Hepatocyte (in vitro differentiated cells): ENCODE measurements around the gene HOXA1. TPM values are rescaled to one million over a fixed set of nuclear protein-coding genes. Genes with fewer than 3 reads are reported as not detected.

Experiments used
- DNase-seq: peaks from one replicate; pipeline ENCODE4 v3.0.0-alpha.2; 2016; ENCODE audit warnings: low spot score
- H2AFZ ChIP-seq: fragments of 200-600 bp; sonication (generic); 2 replicates; pipeline ENCODE4 v1.6.0; 2016; ENCODE audit warnings: antibody characterized with exemption, mild to moderate bottlenecking
- H3K27ac ChIP-seq: fragments of 200-600 bp; sonication (generic); 2 replicates; pipeline ENCODE4 v1.5.1; 2016; ENCODE audit warnings: mild to moderate bottlenecking
- H3K27me3 ChIP-seq: fragments of 200-600 bp; sonication (generic); 2 replicates; pipeline ENCODE4 v1.6.1; 2016
- H3K36me3 ChIP-seq: fragments of 200-600 bp; sonication (generic); replicated peaks from 2 replicates; pipeline ENCODE4 v1.5.1; 2016; ENCODE audit warnings: low read depth; ENCODE audit not compliant: insufficient read depth
- H3K4me1 ChIP-seq: fragments of 200-600 bp; sonication (generic); 2 replicates; pipeline ENCODE4 v1.5.1; 2016; ENCODE audit warnings: mild to moderate bottlenecking, moderate library complexity; ENCODE audit not compliant: insufficient read depth
- H3K4me2 ChIP-seq: fragments of 200-600 bp; sonication (generic); 2 replicates; pipeline ENCODE4 v1.6.0; 2016
- H3K4me3 ChIP-seq: fragments of 200-600 bp; sonication (generic); 2 replicates; pipeline ENCODE4 v1.5.1; 2016; ENCODE audit warnings: mild to moderate bottlenecking
- H3K79me2 ChIP-seq: fragments of 200-600 bp; sonication (generic); 2 replicates; pipeline ENCODE4 v1.6.0; 2017; ENCODE audit warnings: mild to moderate bottlenecking
- H3K9me2 ChIP-seq: fragments of 200-600 bp; sonication (generic); replicated peaks from 2 replicates; pipeline ENCODE4 v1.6.0; 2017; ENCODE audit warnings: mild to moderate bottlenecking; ENCODE audit not compliant: insufficient read depth
- H3K9me3 ChIP-seq: fragments of 200-600 bp; sonication (generic); 2 replicates; pipeline ENCODE4 v1.5.1; 2016; ENCODE audit warnings: low read depth, mild to moderate bottlenecking
- H4K20me1 ChIP-seq: fragments of 200-600 bp; sonication (generic); 2 replicates; pipeline ENCODE4 v1.6.0; 2016; ENCODE audit warnings: mild to moderate bottlenecking; ENCODE audit not compliant: insufficient read depth, poor library complexity, severe bottlenecking
- EZH2 ChIP-seq: fragments of 200-600 bp; sonication (generic); IDR thresholded peaks from 2 replicates; pipeline ENCODE4 v1.6.1; 2016; ENCODE audit warnings: antibody characterized with exemption, mild to moderate bottlenecking, borderline replicate concordance
- EZH2phosphoT487 ChIP-seq: fragments of 200-600 bp; sonication (generic); IDR thresholded peaks from one replicate; pipeline ENCODE4 v1.6.1; 2018; ENCODE audit warnings: antibody characterized with exemption, mild to moderate bottlenecking, low read depth, moderate library complexity; ENCODE audit not compliant: unreplicated experiment, severe bottlenecking
- WGBS: methylation state at CpG from one replicate; pipeline ENCODE4 v1.1.6; 2016; ENCODE audit warnings: low lambda C conversion rate; ENCODE audit errors: missing lambda C conversion rate; 5-methylcytosine and 5-hydroxymethylcytosine counted together
- polyA plus RNA-seq: library from polyadenylated mRNA; unstranded; fragments of >200 nt; fragmentation: Nextera tagmentation; extraction: Ambion mirVana; gene quantifications from 2 replicates; pipeline ENCODE4 v1.2.1, GENCODE V29; 2016
- total RNA-seq: library from RNA; depleted of rRNA; stranded (reverse); fragments of >200 nt; gene quantifications from 2 replicates; pipeline ENCODE4 v1.2.3, GENCODE V29; 2014
- TF ChIP-seq, protein P1 (sequence below): fragments of 200-600 bp; sonication (generic); IDR thresholded peaks from 2 replicates; pipeline ENCODE4 v1.5.1; 2016; ENCODE audit warnings: antibody characterized with exemption, mild to moderate bottlenecking; ENCODE audit not compliant: poor library complexity

Gene HOXA1
- total and polyA plus RNA-seq, 2 experiments from 2014 or later, result 0.25 to 0.30 TPM

DNA sequence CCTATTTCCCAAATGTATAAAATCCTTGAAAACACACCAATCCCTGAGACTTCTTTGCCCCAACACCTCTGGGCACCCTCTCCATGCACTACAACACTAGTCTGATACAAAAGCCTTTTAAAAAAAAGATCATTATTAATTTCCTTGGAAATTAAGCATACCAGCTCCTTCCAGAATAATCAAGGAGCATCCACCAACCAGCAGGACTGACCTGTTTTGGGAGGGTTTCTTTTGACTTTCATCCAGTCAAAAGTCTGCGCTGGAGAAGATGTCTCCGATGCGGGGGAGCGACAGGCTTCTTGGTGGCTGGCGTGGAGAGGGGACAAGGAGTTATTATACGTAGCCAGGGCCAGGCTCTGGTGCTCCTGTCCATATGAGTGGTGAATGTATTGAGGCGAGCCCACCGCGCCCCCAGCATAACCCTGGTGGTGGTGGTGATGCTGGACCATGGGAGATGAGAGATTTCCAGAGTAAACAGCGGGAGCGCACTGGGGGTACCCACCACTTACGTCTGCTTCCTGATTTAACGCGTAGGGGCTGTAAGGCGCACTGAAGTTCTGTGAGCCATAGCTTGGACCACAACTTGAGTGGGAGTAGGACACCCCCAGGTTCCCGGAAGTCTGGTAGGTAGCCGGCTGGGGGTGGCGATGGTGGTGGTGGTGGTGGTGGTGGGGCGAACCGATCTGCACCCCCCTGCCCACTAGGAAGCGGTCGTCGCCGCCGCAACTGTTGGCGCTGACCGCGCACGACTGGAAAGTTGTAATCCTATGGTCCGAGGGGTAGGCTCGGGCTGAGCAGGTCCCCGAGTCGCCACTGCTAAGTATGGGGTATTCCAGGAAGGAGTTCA is 527 bp downstream of the HOXA1 start:
- 12% methylated on average over 28 of the region's 33 CpGs for WGBS

GRCh38 chr7:27094304-27095049 is 1.3 kb downstream of the HOXA1 start:
- Histone ChIP-seq H4K20me1 (no peaks in the 10 kb centered on the region), H3K4me2 (peak overlapping the region; percentile 91), H3K79me2 (peaks cover 10% of the 10 kb centered on the region), H3K4me1 (peaks cover 16% of the 10 kb centered on the region), H3K27me3 (peaks cover 98% of the 10 kb centered on the region), H3K27ac (no peak overlapping the region), H3K36me3 (no peaks in the 10 kb centered on the region), H3K9me2 (no peaks in the 10 kb centered on the region), H3K4me3 (no peak overlapping the region), H2AFZ (no peak overlapping the region), H3K9me3 (no peaks in the 10 kb centered on the region)
- TF ChIP-seq EZH2phosphoT487, result no peak
- TF ChIP-seq, protein P1, sequence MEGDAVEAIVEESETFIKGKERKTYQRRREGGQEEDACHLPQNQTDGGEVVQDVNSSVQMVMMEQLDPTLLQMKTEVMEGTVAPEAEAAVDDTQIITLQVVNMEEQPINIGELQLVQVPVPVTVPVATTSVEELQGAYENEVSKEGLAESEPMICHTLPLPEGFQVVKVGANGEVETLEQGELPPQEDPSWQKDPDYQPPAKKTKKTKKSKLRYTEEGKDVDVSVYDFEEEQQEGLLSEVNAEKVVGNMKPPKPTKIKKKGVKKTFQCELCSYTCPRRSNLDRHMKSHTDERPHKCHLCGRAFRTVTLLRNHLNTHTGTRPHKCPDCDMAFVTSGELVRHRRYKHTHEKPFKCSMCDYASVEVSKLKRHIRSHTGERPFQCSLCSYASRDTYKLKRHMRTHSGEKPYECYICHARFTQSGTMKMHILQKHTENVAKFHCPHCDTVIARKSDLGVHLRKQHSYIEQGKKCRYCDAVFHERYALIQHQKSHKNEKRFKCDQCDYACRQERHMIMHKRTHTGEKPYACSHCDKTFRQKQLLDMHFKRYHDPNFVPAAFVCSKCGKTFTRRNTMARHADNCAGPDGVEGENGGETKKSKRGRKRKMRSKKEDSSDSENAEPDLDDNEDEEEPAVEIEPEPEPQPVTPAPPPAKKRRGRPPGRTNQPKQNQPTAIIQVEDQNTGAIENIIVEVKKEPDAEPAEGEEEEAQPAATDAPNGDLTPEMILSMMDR, result no peak
- no peak for TF ChIP-seq EZH2
- 28% methylated on average over 29 of the region's 29 CpGs for WGBS
- no peak for DNase-seq

More for the DNA sequence above, 527 bp downstream of the HOXA1 start:
- Histone ChIP-seq H3K79me2 (peaks cover 13% of the 10 kb centered on the region), H4K20me1 (no peaks in the 10 kb centered on the region), H3K36me3 (no peaks in the 10 kb centered on the region), H3K4me1 (peaks cover 16% of the 10 kb centered on the region), H3K4me3 (peak overlapping the region; percentile 95), H3K4me2 (peak overlapping the region; percentile 91), H3K9me2 (no peaks in the 10 kb centered on the region), H3K27me3 (peaks cover 98% of the 10 kb centered on the region), H3K9me3 (no peaks in the 10 kb centered on the region), H3K27ac (no peak overlapping the region), H2AFZ (peak overlapping the region; percentile 65)
- TF ChIP-seq EZH2, result no peak
- no peak for DNase-seq

GRCh38 chr7:27093184-27093895 is 2.5 kb downstream of the HOXA1 start:
- H4K20me1 ChIP-seq, result no peaks in the 10 kb centered on the region
- no peaks in the 10 kb centered on the region for H3K9me2 ChIP-seq
- H3K9me3 ChIP-seq, result no peaks in the 10 kb centered on the region
- H3K27ac ChIP-seq, result no peak overlapping the region
- H3K79me2 ChIP-seq, result peaks cover 8% of the 10 kb centered on the region
- no peaks in the 10 kb centered on the region for H3K36me3 ChIP-seq
- TF ChIP-seq EZH2phosphoT487, result no peak
- TF ChIP-seq, protein P1, result no peak
- no peak for TF ChIP-seq EZH2
- WGBS, result 54% methylated on average over 6 of the region's 6 CpGs
- H3K4me3 ChIP-seq, result no peak overlapping the region
- peaks cover 9% of the 10 kb centered on the region for H3K4me1 ChIP-seq
- no peak overlapping the region for H3K4me2 ChIP-seq
- H2AFZ ChIP-seq, result no peak overlapping the region
- no peak for DNase-seq
- peaks cover 97% of the 10 kb centered on the region for H3K27me3 ChIP-seq

- no peak overlapping the region for H3K4me2 ChIP-seq
- H3K36me3 ChIP-seq, result no peaks in the 10 kb centered on the region
- H3K9me3 ChIP-seq, result no peaks in the 10 kb centered on the region
- WGBS, result 85% methylated on average over 1 of the region's 1 CpG
- peaks cover 4% of the 10 kb centered on the region for H3K4me1 ChIP-seq
- TF ChIP-seq, protein P1, result no peak
- TF ChIP-seq EZH2, result no peak
- TF ChIP-seq EZH2phosphoT487, result no peak
- H2AFZ ChIP-seq, result no peak overlapping the region
- H4K20me1 ChIP-seq, result no peaks in the 10 kb centered on the region
- H3K9me2 ChIP-seq, result no peaks in the 10 kb centered on the region
- no peak overlapping the region for H3K27ac ChIP-seq
- H3K27me3 ChIP-seq, result peaks cover 91% of the 10 kb centered on the region
- DNase-seq, result no peak
- H3K79me2 ChIP-seq, result peaks cover 4% of the 10 kb centered on the region
- H3K4me3 ChIP-seq, result no peak overlapping the region
These were observed 3.0 kb downstream of the HOXA1 start for GRCh38 chr7:27092819-27093110.
